ENCODE results near the gene COMMD4.
"Not testable (repeated sequence)": the region's sequence is repeated elsewhere in the genome, so short reads cannot be mapped to it uniquely, and the experiment has no call there.

Gene COMMD4

GRCh38 chr15:75327491-75327890, 8.4 kb upstream of the COMMD4 start:
- Histone ChIP-seq H4K20me1 (ENCODE audit: low read depth, low read length) (no peaks in the 10 kb centered on the region), H3F3A (ENCODE audit: insufficient read depth) (no peaks in the 10 kb centered on the region), H2AFZ (ENCODE audit: low read depth, low read length, severe bottlenecking) (no peak overlapping the region), H3K27ac (ENCODE audit: low read depth, low read length) (no peak overlapping the region), H3K27me3 (ENCODE audit: low read length) (no peaks in the 10 kb centered on the region), H3K9me3 (ENCODE audit: insufficient read depth, low read length) (no peaks in the 10 kb centered on the region), H3K9ac (ENCODE audit: low read length) (no peak overlapping the region), H3K36me3 (ENCODE audit: low read length) (no peaks in the 10 kb centered on the region), H3K4me2 (ENCODE audit: low read depth, low read length, poor library complexity, severe bottlenecking) (no peak overlapping the region), H3K4me3 (ENCODE audit: insufficient read depth, low read length, poor library complexity, severe bottlenecking) (no peak overlapping the region), H3K9me2 (replicated peaks; ENCODE audit: insufficient read depth, low read length) (no peaks in the 10 kb centered on the region), H3K79me2 (ENCODE audit: insufficient read depth, low read length) (no peaks in the 10 kb centered on the region)
- TF ChIP-seq EZH2phosphoT487 (conservative IDR thresholded peaks at IDR 0.05; ENCODE audit: low read length), result no peak
- TF ChIP-seq CTCF (IDR thresholded peaks at IDR 0.05; ENCODE audit: insufficient read depth, low read length, poor library complexity, severe bottlenecking), result no peak

GRCh38 chr15:75328493-75329314, 7.2 kb upstream of the COMMD4 start:
- Histone ChIP-seq H3K4me3 (ENCODE audit: insufficient read depth, low read length, poor library complexity, severe bottlenecking) (no peak overlapping the region), H3K9ac (ENCODE audit: low read length) (no peak overlapping the region), H3K27me3 (ENCODE audit: low read length) (no peaks in the 10 kb centered on the region), H3K27ac (ENCODE audit: low read depth, low read length) (no peak overlapping the region), H3F3A (ENCODE audit: insufficient read depth) (no peaks in the 10 kb centered on the region), H4K20me1 (ENCODE audit: low read depth, low read length) (no peaks in the 10 kb centered on the region), H3K36me3 (ENCODE audit: low read length) (no peaks in the 10 kb centered on the region), H3K4me2 (ENCODE audit: low read depth, low read length, poor library complexity, severe bottlenecking) (no peak overlapping the region), H3K9me2 (replicated peaks; ENCODE audit: insufficient read depth, low read length) (no peaks in the 10 kb centered on the region), H3K79me2 (ENCODE audit: insufficient read depth, low read length) (no peaks in the 10 kb centered on the region), H3K9me3 (ENCODE audit: insufficient read depth, low read length) (no peaks in the 10 kb centered on the region), H2AFZ (ENCODE audit: low read depth, low read length, severe bottlenecking) (no peak overlapping the region)
- TF ChIP-seq EZH2phosphoT487 (conservative IDR thresholded peaks at IDR 0.05; ENCODE audit: low read length) (no peak), CTCF (IDR thresholded peaks at IDR 0.05; ENCODE audit: insufficient read depth, low read length, poor library complexity, severe bottlenecking) (no peak)

GRCh38 chr15:75329571-75329970, 6.3 kb upstream of the COMMD4 start:
- no peak for TF ChIP-seq EZH2phosphoT487 (conservative IDR thresholded peaks at IDR 0.05; ENCODE audit: low read length)
- Histone ChIP-seq H4K20me1 (ENCODE audit: low read depth, low read length) (no peaks in the 10 kb centered on the region), H3K9me2 (replicated peaks; ENCODE audit: insufficient read depth, low read length) (no peaks in the 10 kb centered on the region), H3K4me2 (ENCODE audit: low read depth, low read length, poor library complexity, severe bottlenecking) (no peak overlapping the region), H3K4me3 (ENCODE audit: insufficient read depth, low read length, poor library complexity, severe bottlenecking) (no peak overlapping the region), H3K27ac (ENCODE audit: low read depth, low read length) (no peak overlapping the region), H3K27me3 (ENCODE audit: low read length) (no peaks in the 10 kb centered on the region), H3F3A (ENCODE audit: insufficient read depth) (no peaks in the 10 kb centered on the region), H3K9ac (ENCODE audit: low read length) (no peak overlapping the region), H3K79me2 (ENCODE audit: insufficient read depth, low read length) (no peaks in the 10 kb centered on the region), H3K36me3 (ENCODE audit: low read length) (no peaks in the 10 kb centered on the region), H2AFZ (ENCODE audit: low read depth, low read length, severe bottlenecking) (no peak overlapping the region), H3K9me3 (ENCODE audit: insufficient read depth, low read length) (no peaks in the 10 kb centered on the region)

GRCh38 chr15:75332093-75332492, 3.8 kb upstream of the COMMD4 start:
- H3K9me3 ChIP-seq (ENCODE audit: insufficient read depth, low read length); H4K20me1 ChIP-seq (ENCODE audit: low read depth, low read length); H3K9ac ChIP-seq (ENCODE audit: low read length); H2AFZ ChIP-seq (ENCODE audit: low read depth, low read length, severe bottlenecking); H3K4me2 ChIP-seq (ENCODE audit: low read depth, low read length, poor library complexity, severe bottlenecking); H3K79me2 ChIP-seq (ENCODE audit: insufficient read depth, low read length); H3K4me3 ChIP-seq (ENCODE audit: insufficient read depth, low read length, poor library complexity, severe bottlenecking); H3K27me3 ChIP-seq (ENCODE audit: low read length); H3F3A ChIP-seq (ENCODE audit: insufficient read depth); H3K27ac ChIP-seq (ENCODE audit: low read depth, low read length); H3K36me3 ChIP-seq (ENCODE audit: low read length); H3K9me2 ChIP-seq (replicated peaks; ENCODE audit: insufficient read depth, low read length): not testable (repeated sequence)

GRCh38 chr15:75333654-75334419, 2.0 kb upstream of the COMMD4 start:
- not testable (repeated sequence) for H3K36me3 ChIP-seq (ENCODE audit: low read length); H3K27ac ChIP-seq (ENCODE audit: low read depth, low read length); H2AFZ ChIP-seq (ENCODE audit: low read depth, low read length, severe bottlenecking); H3K4me2 ChIP-seq (ENCODE audit: low read depth, low read length, poor library complexity, severe bottlenecking); H3K9me2 ChIP-seq (replicated peaks; ENCODE audit: insufficient read depth, low read length); H3K9me3 ChIP-seq (ENCODE audit: insufficient read depth, low read length); H3K79me2 ChIP-seq (ENCODE audit: insufficient read depth, low read length); H3K9ac ChIP-seq (ENCODE audit: low read length); H3K27me3 ChIP-seq (ENCODE audit: low read length); H4K20me1 ChIP-seq (ENCODE audit: low read depth, low read length); H3F3A ChIP-seq (ENCODE audit: insufficient read depth); H3K4me3 ChIP-seq (ENCODE audit: insufficient read depth, low read length, poor library complexity, severe bottlenecking)
